HepG2 (cell line): Measurements from ENCODE around the gene SLC23A2. TPM values are rescaled to one million over a fixed set of nuclear protein-coding genes. Genes with fewer than 3 reads are reported as not detected.

ENCODE experiments used
- CC2D1A ChIP-seq: sonication (generic); formaldehyde crosslinking; IDR thresholded peaks from 2 replicates; pipeline ENCODE4 v1.8.1; 2023; ENCODE audit warnings: mild to moderate bottlenecking, missing genetic modification reagents
- EP300 ChIP-seq, 3 experiments: sonication (generic) in 1 of 3; formaldehyde crosslinking in 1 of 3; IDR thresholded peaks; 2 replicates each; pipeline versions ENCODE4 v1.5.1 to v1.6.1; 2011 to 2020; ENCODE audit warnings: low read depth in 2 of 3, low read length in 2 of 3, borderline replicate concordance in 1 of 3, improper control_type of control experiment in 1 of 3, mild to moderate bottlenecking in 1 of 3, missing genetic modification reagents in 1 of 3, moderate library complexity in 1 of 3
- FLYWCH1 ChIP-seq: sonication (generic); formaldehyde crosslinking; IDR thresholded peaks from 2 replicates; pipeline ENCODE4 v1.8.1; 2023; ENCODE audit warnings: mild to moderate bottlenecking, missing genetic modification reagents
- GATAD1 ChIP-seq: IDR thresholded peaks from 2 replicates; pipeline ENCODE4 v1.6.1; 2016; ENCODE audit warnings: missing genetic modification reagents, missing compliant biosample characterization
- HOMEZ ChIP-seq: IDR thresholded peaks from 2 replicates; pipeline ENCODE4 v1.6.1; 2016; ENCODE audit warnings: low read depth
- KAT2B ChIP-seq: fragments of 150-350 bp; IDR thresholded peaks from 2 replicates; pipeline ENCODE4 v1.6.1; 2014; ENCODE audit warnings: low read depth, low read length, borderline replicate concordance
- KDM4B ChIP-seq: sonication (generic); formaldehyde crosslinking; IDR thresholded peaks from 2 replicates; pipeline ENCODE4 v1.4.0; 2020; ENCODE audit warnings: missing genetic modification reagents
- LBX2 ChIP-seq: sonication (generic); formaldehyde crosslinking; IDR thresholded peaks from 2 replicates; pipeline ENCODE4 v1.5.0; 2020; ENCODE audit warnings: missing genetic modification reagents, mild to moderate bottlenecking, borderline replicate concordance
- MED8 ChIP-seq: sonication (generic); formaldehyde crosslinking; IDR thresholded peaks from 2 replicates; pipeline ENCODE4 v1.8.1; 2023; ENCODE audit warnings: mild to moderate bottlenecking, missing genetic modification reagents; ENCODE audit not compliant: insufficient replicate concordance
- PRDM15 ChIP-seq: sonication (generic); formaldehyde crosslinking; IDR thresholded peaks from 2 replicates; pipeline ENCODE4 v1.4.0; 2020; ENCODE audit warnings: missing genetic modification reagents
- SMARCC2 ChIP-seq: fragments of 450-650 bp; IDR thresholded peaks from 2 replicates; pipeline ENCODE4 v1.6.1; 2017; ENCODE audit warnings: antibody characterized with exemption, mild to moderate bottlenecking
- TCF7 ChIP-seq: sonication (generic); IDR thresholded peaks from 2 replicates; pipeline ENCODE4 v1.6.1; 2016; ENCODE audit warnings: antibody characterized with exemption, low read depth
- YY1 ChIP-seq: IDR thresholded peaks from 2 replicates; pipeline ENCODE4 v1.6.1; 2011; ENCODE audit warnings: low read length, low read depth, moderate library complexity, mild to moderate bottlenecking; ENCODE audit not compliant: insufficient read depth, insufficient replicate concordance
- ZHX2 ChIP-seq, 2 experiments: sonication (generic) in 1 of 2; formaldehyde crosslinking in 1 of 2; IDR thresholded peaks; 2 replicates each; pipeline versions ENCODE4 v1.6.1 to v1.9.0; 2014 to 2022; ENCODE audit warnings: antibody characterized with exemption in 1 of 2, borderline replicate concordance in 1 of 2, inconsistent platforms in 1 of 2, low read depth in 1 of 2, missing genetic modification reagents in 1 of 2
- ZNF253 ChIP-seq: sonication (generic); formaldehyde crosslinking; IDR thresholded peaks from 2 replicates; pipeline ENCODE4 v1.8.0; 2022; ENCODE audit warnings: mild to moderate bottlenecking, missing genetic modification reagents, borderline replicate concordance
- ZNF33B ChIP-seq: sonication (generic); formaldehyde crosslinking; IDR thresholded peaks from 2 replicates; pipeline ENCODE4 v1.5.1; 2020; ENCODE audit warnings: mild to moderate bottlenecking, missing genetic modification reagents
- ZNF567 ChIP-seq: sonication (generic); formaldehyde crosslinking; IDR thresholded peaks from 2 replicates; pipeline ENCODE4 v1.8.1; 2023; ENCODE audit warnings: mild to moderate bottlenecking, missing genetic modification reagents, borderline replicate concordance
- ZNF703 ChIP-seq: sonication (generic); formaldehyde crosslinking; IDR thresholded peaks from 2 replicates; pipeline ENCODE4 v1.5.1; 2020; ENCODE audit warnings: missing genetic modification reagents, mild to moderate bottlenecking, moderate library complexity, borderline replicate concordance
- polyA plus RNA-seq, 8 experiments: library from polyadenylated mRNA; depleted of rRNA in 3 of 8; stranded (reverse) in 7 of 8; unstranded in 1 of 8; fragments of >200 nt; fragmentation: Illumina TruSeq in 4 of 8; extraction: Trizol in 4 of 8; gene quantifications; 2 replicates each; pipeline versions ENCODE4 v1.2.1 to v1.2.3, GENCODE V29; 2011 to 2016; ENCODE audit warnings: low read depth in 4 of 8, missing spikeins in 1 of 8, mixed read lengths in 1 of 8; ENCODE audit not compliant: insufficient read depth in 1 of 8
- total RNA-seq, 5 experiments: library from RNA; depleted of rRNA; stranded (reverse); fragments of >200 nt; fragmentation: Illumina TruSeq; extraction: Trizol; gene quantifications; 2 replicates each; pipeline ENCODE4 v1.2.3, GENCODE V29; 2016; ENCODE audit warnings: low read depth in 1 of 5

SLC23A2 gene
- total and polyA plus RNA-seq, 2 of the 13 experiments (the other 11 are each of a cell fraction or from before 2014, with no cell fraction given): 42.2 to 51.2 TPM

- TF ChIP-seq PRDM15 (no peak), GATAD1 (peak; percentile 77), EP300 (IDR thresholded peaks at IDR 0.05; ENCODE audit: low read depth in 2 of 2, low read length in 2 of 2) (peak; percentile 93 to 98), EP300 (CRISPR knock-in tag; IDR thresholded peaks at IDR 0.05; ENCODE audit: borderline replicate concordance) (peak; percentile 95), ZNF567 (CRISPR knock-in tag) (no peak), MED8 (CRISPR knock-in tag) (peak; percentile 81), YY1 (no peak), KAT2B (no peak), ZNF703 (CRISPR knock-in tag) (no peak), FLYWCH1 (CRISPR knock-in tag) (no peak), ZNF253 (CRISPR knock-in tag) (no peak), LBX2 (CRISPR knock-in tag) (no peak), ZHX2 (IDR thresholded peaks at IDR 0.05; ENCODE audit: low read depth) (peak; percentile 91), ZHX2 (CRISPR knock-in tag; IDR thresholded peaks at IDR 0.05; ENCODE audit: borderline replicate concordance) (no peak), HOMEZ (CRISPR knock-in tag) (peak; percentile 99), ZNF33B (CRISPR knock-in tag) (no peak), SMARCC2 (0 out of 2 replicates have a peak, but pooled peaks have one; percentile 7), CC2D1A (0 out of 2 replicates have a peak, but pooled peaks have one; percentile 9), TCF7 (peak; percentile 75), KDM4B (CRISPR knock-in tag) (peak; percentile 96)
Measured at GRCh38 chr20:4961746-4962145, 39.6 kb downstream of the SLC23A2 start (continued).
